HL-60 (cell line): Measurements from ENCODE around the gene TIAM1.

Source experiments
- DNase-seq, 2 experiments: peaks; one replicate each; pipeline ENCODE4 v3.0.0-alpha.2; 2010 to 2020; ENCODE audit warnings: low read depth in 1 of 2, low spot score in 1 of 2
- H3K27ac ChIP-seq: fragments of 250-450 bp; sonication (Bioruptor Pico); replicated peaks from 2 replicates; pipeline ENCODE4 v1.5.1; 2020; ENCODE audit warnings: mild to moderate bottlenecking, moderate library complexity
- H3K27me3 ChIP-seq: fragments of 250-450 bp; sonication (Bioruptor Pico); 2 replicates; pipeline ENCODE4 v1.5.1; 2021; ENCODE audit warnings: mild to moderate bottlenecking, moderate library complexity; ENCODE audit not compliant: insufficient read depth, poor library complexity, severe bottlenecking
- H3K4me3 ChIP-seq: replicated peaks from 2 replicates; pipeline ENCODE4 v1.5.1; 2011; ENCODE audit warnings: mild to moderate bottlenecking, control low read depth, low read length; ENCODE audit not compliant: insufficient read depth
- CTCF ChIP-seq: IDR thresholded peaks from one replicate; pipeline ENCODE4 v1.5.1; 2011; ENCODE audit warnings: low read length, control low read depth, inconsistent platforms; ENCODE audit not compliant: insufficient read depth
- GABPA ChIP-seq: IDR thresholded peaks from 2 replicates; pipeline ENCODE4 v1.6.1; 2012; ENCODE audit warnings: low read depth
- POLR2AphosphoS5 ChIP-seq: IDR thresholded peaks from 2 replicates; pipeline ENCODE4 v1.6.1; 2012; ENCODE audit warnings: low read depth
- REST ChIP-seq: IDR thresholded peaks from 2 replicates; pipeline ENCODE4 v1.6.1; 2012; ENCODE audit warnings: low read depth; ENCODE audit not compliant: insufficient replicate concordance
- SPI1 ChIP-seq: IDR thresholded peaks from 2 replicates; pipeline ENCODE4 v1.6.1; 2012; ENCODE audit warnings: low read depth, mild to moderate bottlenecking, borderline replicate concordance

TIAM1 gene

GRCh38 chr21:31092832-31093625 lies 251.0 kb downstream of the TIAM1 start:
- TF ChIP-seq GABPA (no peak), CTCF (no peak), POLR2AphosphoS5 (no peak), REST (no peak), SPI1 (no peak)
- Histone ChIP-seq H3K27me3 (no peaks in the 10 kb centered on the region), H3K27ac (no peak overlapping the region), H3K4me3 (no peak overlapping the region)
- no peak for DNase-seq

GRCh38 chr21:31090376-31090775 lies 253.7 kb downstream of the TIAM1 start:
- no peak overlapping the region for H3K27ac ChIP-seq
- no peaks in the 10 kb centered on the region for H3K27me3 ChIP-seq
- DNase-seq, result no peak
- TF ChIP-seq REST (no peak), GABPA (no peak), CTCF (no peak), SPI1 (no peak), POLR2AphosphoS5 (no peak)
- H3K4me3 ChIP-seq, result no peak overlapping the region

GRCh38 chr21:31088474-31088751 lies 255.6 kb downstream of the TIAM1 start:
- H3K27ac ChIP-seq, result no peak overlapping the region
- H3K27me3 ChIP-seq, result no peaks in the 10 kb centered on the region
- DNase-seq, result no peak
- no peak for TF ChIP-seq CTCF
- no peak for TF ChIP-seq REST
- TF ChIP-seq GABPA, result no peak
- no peak for TF ChIP-seq POLR2AphosphoS5
- no peak for TF ChIP-seq SPI1
- H3K4me3 ChIP-seq, result no peak overlapping the region
